Neural progenitor cell (in vitro differentiated cells): ENCODE results near the gene TEX101. TPM values are rescaled to one million over a fixed set of nuclear protein-coding genes. Genes with fewer than 3 reads are reported as not detected.

Source experiments
- DNase-seq: peaks from one replicate; pipeline ENCODE4 v3.0.0-alpha.2; 2016; ENCODE audit warnings: low spot score
- H2AFZ ChIP-seq: fragments of 200-600 bp; sonication (generic); replicated peaks from 2 replicates; pipeline ENCODE4 v1.6.1; 2016; ENCODE audit warnings: antibody characterized with exemption
- H3F3A ChIP-seq: fragments of 200-600 bp; sonication (generic); 2 replicates; pipeline ENCODE4 v1.6.1; 2016; ENCODE audit warnings: antibody characterized with exemption, low read depth
- H3K27ac ChIP-seq: fragments of 200-600 bp; sonication (generic); 2 replicates; pipeline ENCODE4 v1.5.1; 2016; ENCODE audit warnings: mild to moderate bottlenecking
- H3K27me3 ChIP-seq: fragments of 200-600 bp; sonication (generic); 2 replicates; pipeline ENCODE4 v1.6.1; 2016; ENCODE audit warnings: mild to moderate bottlenecking, moderate library complexity
- H3K36me3 ChIP-seq: fragments of 200-600 bp; sonication (generic); 2 replicates; pipeline ENCODE4 v1.5.1; 2016
- H3K4me1 ChIP-seq: fragments of 200-600 bp; sonication (generic); 2 replicates; pipeline ENCODE4 v1.6.1; 2016; ENCODE audit warnings: mixed run types
- H3K4me2 ChIP-seq: fragments of 200-600 bp; sonication (generic); 2 replicates; pipeline ENCODE4 v1.6.1; 2016
- H3K4me3 ChIP-seq: fragments of 200-600 bp; sonication (generic); 2 replicates; pipeline ENCODE4 v1.5.1; 2016
- H3K79me2 ChIP-seq: fragments of 200-600 bp; sonication (generic); 2 replicates; pipeline ENCODE4 v1.6.1; 2016; ENCODE audit warnings: low read depth
- H3K9ac ChIP-seq: fragments of 200-600 bp; sonication (generic); 2 replicates; pipeline ENCODE4 v1.6.1; 2016
- H3K9me3 ChIP-seq: fragments of 200-600 bp; sonication (generic); 2 replicates; pipeline ENCODE4 v1.5.1; 2016; ENCODE audit warnings: low read depth
- H4K20me1 ChIP-seq: fragments of 200-600 bp; sonication (generic); 2 replicates; pipeline ENCODE4 v1.6.1; 2016; ENCODE audit warnings: low read depth
- H3K27ac Mint-ChIP-seq: 3 replicates; pipeline ENCODE4 v1.8.0; 2021; ENCODE audit warnings: mixed read lengths
- H3K27me3 Mint-ChIP-seq: 2 replicates; pipeline ENCODE4 v1.8.0; 2022; ENCODE audit warnings: low read depth, mild to moderate bottlenecking, inconsistent platforms, moderate library complexity, mixed read lengths; ENCODE audit not compliant: insufficient read depth
- H3K36me3 Mint-ChIP-seq: 3 replicates; pipeline ENCODE4 v1.8.0; 2021; ENCODE audit warnings: mixed read lengths
- H3K4me1 Mint-ChIP-seq: 3 replicates; pipeline ENCODE4 v1.8.0; 2021; ENCODE audit warnings: mixed read lengths
- H3K4me3 Mint-ChIP-seq: 3 replicates; pipeline ENCODE4 v1.8.0; 2021; ENCODE audit warnings: mild to moderate bottlenecking, moderate library complexity, mixed read lengths
- H3K9me3 Mint-ChIP-seq: 3 replicates; pipeline ENCODE4 v1.8.0; 2020; ENCODE audit warnings: mixed read lengths
- CTCF ChIP-seq: fragments of 200-600 bp; sonication (generic); IDR thresholded peaks from 2 replicates; pipeline ENCODE4 v1.5.1; 2017; ENCODE audit warnings: antibody characterized with exemption, mild to moderate bottlenecking
- EZH2 ChIP-seq: fragments of 200-600 bp; sonication (generic); IDR thresholded peaks from 2 replicates; pipeline ENCODE4 v1.6.1; 2017; ENCODE audit warnings: antibody characterized with exemption, mild to moderate bottlenecking, moderate library complexity
- EZH2phosphoT487 ChIP-seq: fragments of 200-600 bp; sonication (generic); IDR thresholded peaks from 2 replicates; pipeline ENCODE4 v1.6.1; 2017; ENCODE audit warnings: antibody characterized with exemption
- total RNA-seq: library from RNA; depleted of rRNA; stranded (reverse); fragments of >200 nt; gene quantifications from 2 replicates; pipeline ENCODE4 v1.2.3, GENCODE V29; 2015; ENCODE audit warnings: low replicate concordance

The TEX101 gene
- total RNA-seq, 1 donor from 2014 or later, result not detected

- no peak for DNase-seq
- H3K4me1 ChIP-seq, result no peaks in the 10 kb centered on the region
- no peak overlapping the region for H3K4me3 ChIP-seq
- no peaks in the 10 kb centered on the region for H3K79me2 ChIP-seq
- Mint-ChIP-seq H3K27ac (no peak overlapping the region), H3K9me3 (peaks cover 6% of the 10 kb centered on the region), H3K4me1 (no peaks in the 10 kb centered on the region), H3K4me3 (no peak overlapping the region), H3K27me3 (peaks cover 6% of the 10 kb centered on the region), H3K36me3 (no peaks in the 10 kb centered on the region)
- H3K27ac ChIP-seq, result no peak overlapping the region
- no peaks in the 10 kb centered on the region for H4K20me1 ChIP-seq
- H2AFZ ChIP-seq, result no peak overlapping the region
- H3K27me3 ChIP-seq, result no peaks in the 10 kb centered on the region
- no peak overlapping the region for H3K4me2 ChIP-seq
- H3K36me3 ChIP-seq, result no peaks in the 10 kb centered on the region
- H3K9me3 ChIP-seq, result no peaks in the 10 kb centered on the region
- no peak for TF ChIP-seq EZH2
- TF ChIP-seq EZH2phosphoT487, result no peak
- TF ChIP-seq CTCF, result no peak
- H3K9ac ChIP-seq, result no peak overlapping the region
- no peaks in the 10 kb centered on the region for H3F3A ChIP-seq
Measured at GRCh38 chr19:43416951-43417623, 2.4 kb downstream of the TEX101 start.

- Histone ChIP-seq H4K20me1 (no peaks in the 10 kb centered on the region), H3F3A (no peaks in the 10 kb centered on the region), H3K27me3 (no peaks in the 10 kb centered on the region), H3K4me1 (no peaks in the 10 kb centered on the region), H3K4me2 (no peak overlapping the region), H3K4me3 (no peak overlapping the region), H3K79me2 (no peaks in the 10 kb centered on the region), H3K9me3 (no peaks in the 10 kb centered on the region), H3K36me3 (no peaks in the 10 kb centered on the region), H3K9ac (no peak overlapping the region), H3K27ac (no peak overlapping the region), H2AFZ (no peak overlapping the region)
- no peak for DNase-seq
- H3K4me3 Mint-ChIP-seq, result no peak overlapping the region
- no peaks in the 10 kb centered on the region for H3K9me3 Mint-ChIP-seq
- peaks cover 6% of the 10 kb centered on the region for H3K27me3 Mint-ChIP-seq
- TF ChIP-seq EZH2phosphoT487, result no peak
- TF ChIP-seq CTCF, result no peak
- TF ChIP-seq EZH2, result no peak
- H3K36me3 Mint-ChIP-seq, result no peaks in the 10 kb centered on the region
- no peak overlapping the region for H3K27ac Mint-ChIP-seq
- H3K4me1 Mint-ChIP-seq, result peaks cover 4% of the 10 kb centered on the region
Measured at GRCh38 chr19:43420954-43421353, 6.3 kb downstream of the TEX101 start.

- no peak overlapping the region for H3K27ac ChIP-seq
- no peak overlapping the region for H3K9ac ChIP-seq
- H3K79me2 ChIP-seq, result no peaks in the 10 kb centered on the region
- no peaks in the 10 kb centered on the region for H3K27me3 ChIP-seq
- H4K20me1 ChIP-seq, result no peaks in the 10 kb centered on the region
- no peak for DNase-seq
- H3K4me1 Mint-ChIP-seq, result peaks cover 9% of the 10 kb centered on the region
- H3K36me3 ChIP-seq, result no peaks in the 10 kb centered on the region
- H3K27ac Mint-ChIP-seq, result no peak overlapping the region
- H3F3A ChIP-seq, result no peaks in the 10 kb centered on the region
- no peak overlapping the region for H3K4me2 ChIP-seq
- no peaks in the 10 kb centered on the region for H3K36me3 Mint-ChIP-seq
- no peak overlapping the region for H3K4me3 ChIP-seq
- H3K27me3 Mint-ChIP-seq, result peaks cover 7% of the 10 kb centered on the region
- no peak overlapping the region for H3K4me3 Mint-ChIP-seq
- no peaks in the 10 kb centered on the region for H3K4me1 ChIP-seq
- H3K9me3 Mint-ChIP-seq, result no peaks in the 10 kb centered on the region
- no peak overlapping the region for H2AFZ ChIP-seq
- H3K9me3 ChIP-seq, result no peaks in the 10 kb centered on the region
- TF ChIP-seq EZH2phosphoT487 (no peak), CTCF (no peak), EZH2 (no peak)
Measured at GRCh38 chr19:43422000-43422688, 7.5 kb downstream of the TEX101 start.
